Measurements from ENCODE around the gene LHX3. TPM values are rescaled to one million over a fixed set of nuclear protein-coding genes. Genes with fewer than 3 reads are reported as not detected.

The LHX3 gene
- total and polyA plus RNA-seq, 10 donors: not detected

- TF ChIP-seq POLR2A (IDR thresholded peaks at IDR 0.05) (no peak), POLR2AphosphoS5 (IDR thresholded peaks at IDR 0.05) (peak in 2 of 3 donors; percentile 26 to 27), CTCF (IDR thresholded peaks at IDR 0.05 in 8 of 11, conservative IDR thresholded peaks at IDR 0.05 in 3 of 11) (no peak)
- Histone ChIP-seq H3K27me3 (replicated peaks in 1 of 7) (no peaks in the 10 kb centered on the region), H3K27ac (no peak overlapping the region), H3K4me3 (no peak overlapping the region), H3K9me3 (no peaks in the 10 kb centered on the region), H3K4me1 (peaks cover 0 to 59% (median 33%) of the 10 kb centered on the region in 6 donors), H3K36me3 (peaks cover 0 to 91% (median 55%) of the 10 kb centered on the region in 6 donors)
- no peak for DNase-seq
- WGBS, 5 donors: 80 to 92% (median 85%) methylated on average over 12 to 13 of the region's 13 CpGs
- intact Hi-C loops (cut with DNase I; ENCODE audit: low total_unique reads): no loop called here
Measured at GRCh38 chr9:136222906-136223285, 18.0 kb upstream of the LHX3 start.

GRCh38 chr9:136222166-136222905 lies 17.4 kb upstream of the LHX3 start:
- 91 to 96% (median 95%) methylated on average over 35 to 38 of the region's 38 CpGs for WGBS, 5 donors
- no peak for DNase-seq
- no peak overlapping the region for H3K4me3 ChIP-seq
- intact Hi-C loops (cut with DNase I; ENCODE audit: low total_unique reads): no loop called here
- H3K27ac ChIP-seq: no peak overlapping the region
- peaks cover 0 to 97% (median 60%) of the 10 kb centered on the region in 6 donors for H3K36me3 ChIP-seq
- H3K27me3 ChIP-seq (replicated peaks in 1 of 7): no peaks in the 10 kb centered on the region
- TF ChIP-seq POLR2AphosphoS5 (IDR thresholded peaks at IDR 0.05) (peak in 1 of 3 donors; percentile 53), CTCF (IDR thresholded peaks at IDR 0.05 in 8 of 11, conservative IDR thresholded peaks at IDR 0.05 in 3 of 11) (no peak)
- H3K9me3 ChIP-seq: no peaks in the 10 kb centered on the region
- peaks cover 0 to 54% (median 33%) of the 10 kb centered on the region in 6 donors for H3K4me1 ChIP-seq

GRCh38 chr9:136220017-136220729 lies 15.2 kb upstream of the LHX3 start:
- TF ChIP-seq POLR2AphosphoS5 (IDR thresholded peaks at IDR 0.05): no peak
- intact Hi-C loops (cut with DNase I; ENCODE audit: low total_unique reads): no loop called here
- Histone ChIP-seq H3K9me3 (no peaks in the 10 kb centered on the region), H3K4me3 (no peak overlapping the region), H3K27ac (no peak overlapping the region), H3K27me3 (replicated peaks in 1 of 7) (no peaks in the 10 kb centered on the region), H3K4me1 (peaks cover 0 to 32% (median 14%) of the 10 kb centered on the region in 6 donors), H3K36me3 (peaks cover 0 to 100% (median 80%) of the 10 kb centered on the region in 6 donors)
- DNase-seq: no peak
- WGBS, 5 donors: 85 to 93% (median 88%) methylated on average over 15 of the region's 15 CpGs

- no peak overlapping the region for H3K27ac ChIP-seq
- WGBS, 5 donors: 94 to 97% (median 96%) methylated on average over 13 of the region's 13 CpGs
Measured at GRCh38 chr9:136219276-136219675, 14.3 kb upstream of the LHX3 start.

More at GRCh38 chr9:136219276-136219675, 14.3 kb upstream of the LHX3 start:
- Histone ChIP-seq H3K9me3 (peaks cover 0 to 2% (median 0%) of the 10 kb centered on the region in 8 donors), H3K36me3 (peaks cover 3 to 100% (median 87%) of the 10 kb centered on the region in 6 donors), H3K4me3 (no peak overlapping the region), H3K4me1 (peaks cover 0 to 23% (median 6%) of the 10 kb centered on the region in 6 donors), H3K27me3 (replicated peaks in 1 of 7) (no peaks in the 10 kb centered on the region)
- intact Hi-C loops (cut with DNase I; ENCODE audit: low total_unique reads): no loop called here
- TF ChIP-seq CTCF (IDR thresholded peaks at IDR 0.05 in 8 of 11, conservative IDR thresholded peaks at IDR 0.05 in 3 of 11): no peak
- no peak for TF ChIP-seq POLR2AphosphoS5 (IDR thresholded peaks at IDR 0.05)
- no peak for TF ChIP-seq POLR2A (IDR thresholded peaks at IDR 0.05)
- DNase-seq: no peak
